Cardiac septum (tissue), 1 donor: ENCODE measurements around the gene RSU1. TPM values are rescaled to one million over a fixed set of nuclear protein-coding genes. Genes with fewer than 3 reads are reported as not detected.

Source experiments
- DNase-seq: peaks from one replicate; pipeline ENCODE4 v3.0.0-alpha.2; 2020; ENCODE audit warnings: low spot score
- intact Hi-C: fragments of 100-400 bp; cut with DNase I; formaldehyde crosslinking; loops from one replicate; pipeline ENCODE4 v1.14.0; 2022
- total RNA-seq: library from RNA; stranded (reverse); fragmentation: NEBNext Ultra II Directional; extraction: Animal tissue kit (Norgen Biotek cat#: 25700); gene quantifications from one replicate; pipeline ENCODE4 v1.2.1, GENCODE V29; 2021
- donor health status: DM: no; HTN: no; CAD: no.

Gene RSU1
- total RNA-seq, 1 donor from 2014 or later = 45.6 TPM

- intact Hi-C loops = no loop called here
- DNase-seq = no peak
Measured at GRCh38 chr10:16700331-16700730, 116.9 kb downstream of the RSU1 start.

GRCh38 chr10:16699435-16700057, 117.7 kb downstream of the RSU1 start:
- intact Hi-C loops = no loop called here
- DNase-seq = no peak

- intact Hi-C loops = no loop called here
- DNase-seq = no peak
Measured at GRCh38 chr10:16698461-16698860, 118.8 kb downstream of the RSU1 start.

DNA sequence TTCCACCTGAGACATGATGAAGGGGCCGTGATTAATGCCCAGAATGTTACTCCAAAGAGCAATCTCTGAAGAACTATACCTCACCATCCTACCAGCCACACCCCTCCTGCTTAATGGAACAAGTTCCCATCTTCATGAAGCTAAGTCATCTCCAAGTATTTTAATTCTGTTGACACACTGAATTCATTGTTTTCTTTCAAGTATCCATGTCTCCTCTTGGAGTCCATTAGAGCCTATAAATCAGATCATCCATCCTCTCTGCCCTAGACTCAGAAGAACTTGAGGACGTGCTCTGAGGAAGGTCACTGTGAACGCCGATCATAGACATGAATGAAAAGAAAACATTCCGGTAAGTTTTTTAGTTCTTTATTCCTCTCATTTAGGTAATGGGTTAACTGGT, 126.8 kb downstream of the RSU1 start:
- no peak for DNase-seq
- intact Hi-C loops = no loop called here

GRCh38 chr10:16689696-16690095, 127.5 kb downstream of the RSU1 start:
- DNase-seq = no peak
- intact Hi-C loops = no loop called here

GRCh38 chr10:16689227-16689626, 128.0 kb downstream of the RSU1 start:
- intact Hi-C loops = no loop called here
- no peak for DNase-seq

DNA sequence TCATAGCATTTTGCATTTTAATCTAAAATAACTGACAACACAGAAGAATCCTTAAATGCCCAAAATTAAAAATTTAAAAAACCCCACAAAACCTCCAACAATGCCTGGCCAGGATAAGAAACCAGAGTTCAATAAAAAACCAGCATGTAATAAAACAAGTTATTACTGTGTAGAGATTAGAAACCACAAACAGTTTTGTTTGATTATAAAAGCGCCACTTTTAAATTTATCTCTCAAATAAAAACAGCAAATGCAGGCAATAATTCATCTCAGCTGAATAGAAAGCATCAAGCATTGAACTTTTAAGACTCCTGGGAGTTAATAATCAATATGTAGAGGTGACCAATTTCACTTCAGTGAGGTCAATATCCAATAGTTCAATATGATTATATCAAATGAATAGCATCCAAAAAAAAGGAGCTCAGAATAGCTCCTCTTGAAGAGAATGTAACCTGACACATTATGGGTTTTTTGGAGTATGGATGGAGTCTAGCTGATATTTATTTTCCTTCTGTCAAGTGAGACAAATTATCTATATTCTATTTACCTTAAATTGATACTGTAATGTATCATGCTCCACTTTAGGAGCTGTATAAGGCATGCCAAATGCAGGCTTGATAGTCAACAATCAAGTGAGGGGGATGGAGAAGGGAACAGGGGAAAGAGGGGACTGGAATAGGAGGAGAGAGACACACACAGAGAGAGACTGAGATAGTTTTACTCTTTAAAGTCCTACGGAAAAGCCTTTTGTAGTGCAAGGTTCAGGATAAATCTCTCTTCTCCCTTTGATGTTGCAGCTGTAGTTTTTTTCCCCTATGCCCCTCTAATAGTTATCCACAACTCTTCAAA, 130.9 kb downstream of the RSU1 start:
- no peak for DNase-seq
- intact Hi-C loops = no loop called here

DNA sequence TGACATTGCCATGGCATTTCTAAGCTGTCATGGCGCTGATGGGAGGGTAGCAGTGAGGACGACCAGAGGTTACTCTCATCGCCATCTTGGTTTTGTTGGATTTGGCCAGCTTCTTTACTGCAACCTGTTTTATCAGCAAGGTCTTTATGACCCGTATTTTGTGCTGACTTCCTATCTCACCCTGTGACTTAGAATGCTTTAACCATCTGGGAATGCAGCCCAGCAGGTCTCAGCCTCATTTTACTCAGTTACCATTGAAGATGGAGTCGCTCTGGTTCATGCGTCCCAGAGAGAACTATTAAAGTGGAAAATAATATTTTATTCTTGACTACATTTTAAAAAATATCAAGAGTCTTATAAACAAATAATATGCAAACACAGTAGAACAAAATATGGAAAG, 131.7 kb downstream of the RSU1 start:
- intact Hi-C loops = no loop called here
- no peak for DNase-seq

DNA sequence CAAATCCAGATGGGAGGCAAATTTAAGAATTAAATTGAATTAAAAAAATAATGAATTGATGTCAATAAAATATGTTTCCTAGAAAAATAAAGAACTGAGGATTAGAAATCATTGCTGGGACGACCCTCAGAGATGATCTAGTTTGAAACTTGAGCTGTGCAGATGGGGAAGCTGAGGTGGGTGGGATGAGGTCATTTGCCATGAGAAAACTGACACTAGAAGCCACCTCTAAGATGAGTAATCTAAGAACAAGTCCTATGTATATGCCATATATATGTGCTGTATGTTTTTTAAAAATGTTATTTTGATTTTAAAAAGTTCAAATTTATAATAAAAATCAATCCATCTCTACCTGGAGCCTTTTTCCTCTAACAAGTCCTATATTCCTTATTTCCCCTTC, 135.7 kb downstream of the RSU1 start:
- no peak for DNase-seq
- intact Hi-C loops = no loop called here

DNA sequence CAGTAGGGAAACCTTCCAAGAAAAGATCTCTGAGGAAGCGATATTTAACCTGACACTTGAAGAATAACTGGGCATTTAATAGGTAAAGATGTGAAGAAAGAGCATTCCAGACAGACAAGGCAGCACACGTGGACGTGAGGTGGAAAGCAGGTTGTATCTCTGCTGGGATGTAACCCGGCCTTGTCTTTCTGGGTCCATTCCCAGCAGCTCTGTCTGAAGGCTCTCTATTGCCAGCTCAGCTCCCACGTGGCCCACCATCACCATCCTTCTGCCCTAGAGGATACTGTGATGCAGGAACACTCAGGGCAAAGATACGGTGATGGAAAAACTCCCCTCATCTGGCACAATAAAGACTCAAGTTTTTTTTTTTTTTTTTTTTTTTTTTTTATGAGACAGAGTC, 137.7 kb downstream of the RSU1 start:
- no peak for DNase-seq
- intact Hi-C loops = no loop called here

DNA sequence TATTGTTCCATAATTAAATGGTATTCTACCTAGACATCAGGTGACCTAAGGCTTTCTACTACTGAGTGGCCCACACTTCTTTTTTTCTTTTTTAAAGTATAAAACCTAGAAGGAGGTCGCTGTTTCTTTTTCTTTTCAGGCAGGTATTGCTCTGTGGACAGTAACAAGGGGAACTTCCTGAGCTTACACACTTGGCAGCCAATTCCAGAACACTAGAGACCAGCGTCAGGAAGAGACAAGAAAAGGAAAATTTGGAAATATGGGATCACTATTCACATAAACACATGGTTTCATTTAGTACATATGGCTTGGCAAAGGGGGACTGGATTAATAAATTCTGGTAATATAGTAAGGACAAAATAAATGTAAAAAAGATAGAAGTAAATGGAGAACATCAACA, 141.9 kb downstream of the RSU1 start:
- intact Hi-C loops = no loop called here
- DNase-seq = no peak

GRCh38 chr10:16674147-16674703, 143.0 kb downstream of the RSU1 start:
- intact Hi-C loops = no loop called here
- DNase-seq = no peak

GRCh38 chr10:16673443-16673842, 143.8 kb downstream of the RSU1 start:
- no peak for DNase-seq
- intact Hi-C loops = no loop called here

DNA sequence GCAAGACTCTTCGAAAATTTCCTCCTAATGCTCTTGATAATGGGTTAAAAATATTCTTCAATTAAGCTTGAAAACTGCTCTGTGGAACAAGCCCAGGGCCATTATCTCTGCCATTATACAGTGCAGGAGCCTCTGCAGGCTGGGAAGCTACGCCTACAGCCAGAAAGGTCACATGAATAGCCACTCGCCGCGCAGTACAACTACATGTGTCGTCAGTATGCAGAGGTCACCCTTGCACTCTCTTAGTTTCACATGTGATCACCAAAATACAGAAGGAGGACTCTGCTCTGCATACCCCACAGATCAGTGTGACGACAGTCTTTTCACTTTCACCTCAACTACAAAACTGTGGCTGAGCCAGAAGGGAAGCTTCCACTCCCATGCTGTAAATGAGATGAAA, 153.8 kb downstream of the RSU1 start:
- DNase-seq = no peak
- intact Hi-C loops = no loop called here

DNA sequence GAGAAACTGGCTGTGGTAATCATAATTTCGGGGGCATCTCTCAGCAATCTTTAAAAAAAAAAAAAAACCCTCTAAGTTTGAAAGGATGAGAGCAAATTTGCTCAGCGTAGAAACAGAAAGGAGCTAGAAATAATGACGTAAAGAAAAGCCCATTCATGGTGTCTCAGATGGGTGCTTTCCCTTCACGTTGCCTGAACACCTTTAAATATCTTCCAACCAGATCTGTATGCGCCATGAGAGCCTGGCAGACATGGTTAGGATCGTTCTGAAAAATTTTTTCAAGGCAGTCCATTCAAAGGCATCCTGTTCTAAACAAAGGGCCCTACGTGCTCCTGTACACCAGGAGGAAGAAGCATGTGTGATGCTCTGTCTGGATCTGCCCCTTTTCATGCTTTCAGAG, 154.3 kb downstream of the RSU1 start:
- DNase-seq = no peak
- intact Hi-C loops = no loop called here

GRCh38 chr10:16656895-16657294, 160.3 kb downstream of the RSU1 start:
- intact Hi-C loops = no loop called here
- no peak for DNase-seq

DNA sequence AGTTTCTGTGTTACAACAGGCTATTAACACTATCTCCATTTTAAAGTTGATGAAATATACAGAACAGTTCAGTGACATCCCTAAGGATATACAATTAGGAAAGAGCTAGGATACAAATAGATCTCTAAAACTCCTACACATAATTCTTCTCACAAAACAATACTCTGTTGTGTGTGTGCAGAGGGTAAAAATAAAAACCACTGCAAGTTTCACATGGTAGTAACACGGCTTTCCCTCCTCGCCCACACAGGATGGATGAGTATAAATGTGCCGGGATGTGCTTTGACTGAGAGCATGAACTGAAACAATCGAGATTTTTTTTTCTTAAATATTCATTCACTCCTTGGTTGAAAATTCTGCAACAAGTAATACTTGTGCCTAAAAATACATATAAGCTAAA, 164.0 kb downstream of the RSU1 start:
- intact Hi-C loops = no loop called here
- no peak for DNase-seq

DNA sequence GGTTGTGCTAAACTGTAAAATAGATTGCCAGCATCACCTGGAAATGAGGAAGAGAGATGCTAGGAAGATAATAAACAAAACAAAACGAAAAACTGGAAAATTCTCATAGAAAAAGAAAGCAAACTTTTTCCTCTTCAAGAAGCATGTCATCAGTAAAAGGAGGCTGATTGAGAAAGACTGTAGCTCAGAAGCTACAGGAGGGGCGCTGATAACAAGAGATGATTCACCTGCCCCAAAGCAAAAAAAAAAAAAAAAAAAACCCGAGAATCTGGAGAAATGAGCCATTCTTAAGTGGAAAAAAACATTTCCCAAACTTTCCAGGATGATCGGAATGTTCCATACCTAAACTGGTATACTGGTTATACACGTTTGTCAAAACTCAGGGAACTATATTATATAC, 165.1 kb downstream of the RSU1 start:
- no peak for DNase-seq
- intact Hi-C loops = no loop called here

DNA sequence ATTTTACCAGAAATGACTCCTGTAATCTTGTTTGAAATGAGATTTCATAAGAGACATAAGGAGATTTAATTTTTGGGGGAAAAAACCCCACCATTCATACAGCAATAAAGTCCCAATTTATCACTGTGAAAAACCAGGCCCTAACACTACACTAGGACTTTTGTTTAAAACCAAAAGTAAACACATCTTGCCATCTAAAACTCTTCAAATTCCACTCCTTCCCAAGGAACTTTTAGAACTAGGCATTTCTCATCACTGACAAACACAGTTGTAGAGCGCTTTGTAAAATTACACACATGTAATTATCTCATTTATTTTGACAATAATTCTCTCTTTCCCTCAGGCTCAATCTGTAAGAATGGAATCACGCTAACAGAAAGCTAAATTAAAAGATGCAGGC, 167.5 kb downstream of the RSU1 start:
- intact Hi-C loops = no loop called here
- DNase-seq = no peak

DNA sequence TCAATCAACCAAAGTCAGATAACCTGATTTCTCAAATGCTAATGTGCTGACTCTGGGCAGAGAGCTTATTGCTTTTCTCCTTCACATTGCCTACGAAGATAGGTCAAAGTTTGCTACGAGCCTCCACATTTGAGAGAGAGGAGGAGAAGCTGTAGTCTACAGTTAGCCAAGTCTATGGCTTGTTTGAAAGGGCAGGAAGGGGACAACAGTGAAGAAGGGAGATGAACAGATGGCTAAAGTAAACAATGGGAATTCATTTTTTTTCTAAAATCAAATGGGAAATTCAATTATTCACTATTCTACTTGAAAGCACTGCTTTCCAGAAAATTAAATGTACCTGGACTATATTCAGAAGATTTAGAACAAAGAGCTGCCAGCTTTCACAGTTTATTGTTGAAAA, 168.9 kb downstream of the RSU1 start:
- no peak for DNase-seq
- intact Hi-C loops = no loop called here
